Activated CD4-positive, alpha-beta memory T cell treated with anti-CD3 and anti-CD28 coated beads, Interleukin-2, amount 10 ng/mL, durations not matched to agents 7 days and 5 days (primary cell): ENCODE results near the gene BSG. TPM values are rescaled to one million over a fixed set of nuclear protein-coding genes. Genes with fewer than 3 reads are reported as not detected.
"Not testable (repeated sequence)": the region's sequence is repeated elsewhere in the genome, so short reads cannot be mapped to it uniquely, and the experiment has no call there.

Experiments used
- CTCF ChIA-PET: fragments of 350-600 bp; sonication (Branson Sonifier 250); formaldehyde crosslinking; loops from one replicate; lab custom pipeline; 2021; ENCODE audit warnings: antibody characterized with exemption, inconsistent platforms; lab: Charles Lee
- POLR2A ChIA-PET: fragments of 350-600 bp; sonication (Branson Sonifier 250); formaldehyde crosslinking; loops from one replicate; lab custom pipeline; 2021; ENCODE audit warnings: antibody characterized with exemption; lab: Charles Lee
- DNase-seq: peaks from one replicate; pipeline ENCODE4 v3.0.0-alpha.2; 2020
- H3K27ac Mint-ChIP-seq: one replicate; pipeline ENCODE4 v1.8.0; 2021; ENCODE audit warnings: mild to moderate bottlenecking, mixed read lengths
- H3K27me3 Mint-ChIP-seq: one replicate; pipeline ENCODE4 v1.8.0; 2021; ENCODE audit warnings: mixed read lengths
- H3K36me3 Mint-ChIP-seq: one replicate; pipeline ENCODE4 v1.8.0; 2021; ENCODE audit warnings: low read depth, mixed read lengths
- H3K4me1 Mint-ChIP-seq: one replicate; pipeline ENCODE4 v1.8.0; 2021; ENCODE audit warnings: mixed read lengths
- H3K4me3 Mint-ChIP-seq: one replicate; pipeline ENCODE4 v1.8.0; 2021; ENCODE audit warnings: mild to moderate bottlenecking, mixed read lengths
- H3K9me3 Mint-ChIP-seq: one replicate; pipeline ENCODE4 v1.8.0; 2021; ENCODE audit warnings: mixed read lengths
- total RNA-seq, 2 experiments: library from RNA; stranded (reverse); gene quantifications; one replicate each; pipeline ENCODE4 v1.2.3, GENCODE V29; 2021

Gene BSG
- total RNA-seq, 2 experiments from 2014 or later = 255 to 257 TPM

- Mint-ChIP-seq H3K4me1 (peaks cover 3% of the 10 kb centered on the region), H3K9me3 (no peaks in the 10 kb centered on the region), H3K27ac (no peak overlapping the region), H3K36me3 (no peaks in the 10 kb centered on the region), H3K27me3 (peaks cover 7% of the 10 kb centered on the region), H3K4me3 (no peak overlapping the region)
- DNase-seq = no peak
- CTCF ChIA-PET = no interaction called here
- POLR2A ChIA-PET = no interaction called here
Measured at GRCh38 chr19:595326-596262, 23.2 kb downstream of the BSG start.

GRCh38 chr19:596263-596655, 23.9 kb downstream of the BSG start:
- POLR2A ChIA-PET = no interaction called here
- CTCF ChIA-PET = no interaction called here
- no peak overlapping the region for H3K27ac Mint-ChIP-seq
- H3K9me3 Mint-ChIP-seq = no peaks in the 10 kb centered on the region
- no peak overlapping the region for H3K4me3 Mint-ChIP-seq
- H3K36me3 Mint-ChIP-seq = no peaks in the 10 kb centered on the region
- H3K4me1 Mint-ChIP-seq = peaks cover 2% of the 10 kb centered on the region
- DNase-seq = no peak
- peaks cover 5% of the 10 kb centered on the region for H3K27me3 Mint-ChIP-seq

GRCh38 chr19:597406-598315, 25.3 kb downstream of the BSG start:
- H3K36me3 Mint-ChIP-seq = no peaks in the 10 kb centered on the region
- peaks cover 2% of the 10 kb centered on the region for H3K27me3 Mint-ChIP-seq
- no peaks in the 10 kb centered on the region for H3K4me1 Mint-ChIP-seq
- H3K9me3 Mint-ChIP-seq = no peaks in the 10 kb centered on the region
- CTCF ChIA-PET = no interaction called here
- no peak overlapping the region for H3K27ac Mint-ChIP-seq
- POLR2A ChIA-PET = no interaction called here
- peak; percentile 30 for DNase-seq
- no peak overlapping the region for H3K4me3 Mint-ChIP-seq

GRCh38 chr19:601310-601709, 28.9 kb downstream of the BSG start:
- CTCF ChIA-PET = no interaction called here
- no peak for DNase-seq
- Mint-ChIP-seq H3K27me3 (no peaks in the 10 kb centered on the region), H3K4me3 (no peak overlapping the region), H3K4me1 (no peaks in the 10 kb centered on the region), H3K36me3 (no peaks in the 10 kb centered on the region), H3K27ac (no peak overlapping the region), H3K9me3 (no peaks in the 10 kb centered on the region)
- POLR2A ChIA-PET = no interaction called here

- ChIA-PET POLR2A (no interaction called here), CTCF (no interaction called here)
- DNase-seq = no peak
- no peak overlapping the region for H3K4me3 Mint-ChIP-seq
- H3K9me3 Mint-ChIP-seq = no peaks in the 10 kb centered on the region
- no peaks in the 10 kb centered on the region for H3K27me3 Mint-ChIP-seq
- H3K4me1 Mint-ChIP-seq = no peaks in the 10 kb centered on the region
- H3K36me3 Mint-ChIP-seq = no peaks in the 10 kb centered on the region
- no peak overlapping the region for H3K27ac Mint-ChIP-seq
Measured at GRCh38 chr19:601790-602189, 29.4 kb downstream of the BSG start.

GRCh38 chr19:602391-603301, 30.2 kb downstream of the BSG start:
- no peaks in the 10 kb centered on the region for H3K27me3 Mint-ChIP-seq
- CTCF ChIA-PET = no interaction called here

GRCh38 chr19:603302-603639, 30.9 kb downstream of the BSG start:
- H3K36me3 Mint-ChIP-seq, H3K4me1 Mint-ChIP-seq, H3K27me3 Mint-ChIP-seq, POLR2A ChIA-PET, CTCF ChIA-PET, H3K9me3 Mint-ChIP-seq, DNase-seq, H3K4me3 Mint-ChIP-seq, H3K27ac Mint-ChIP-seq: not testable (repeated sequence)

More at GRCh38 chr19:602391-603301, 30.2 kb downstream of the BSG start:
- Mint-ChIP-seq H3K9me3 (no peaks in the 10 kb centered on the region), H3K36me3 (no peaks in the 10 kb centered on the region), H3K27ac (no peak overlapping the region), H3K4me1 (no peaks in the 10 kb centered on the region), H3K4me3 (no peak overlapping the region)
- POLR2A ChIA-PET = no interaction called here
- no peak for DNase-seq

GRCh38 chr19:603779-604178, 31.4 kb downstream of the BSG start:
- H3K4me3 Mint-ChIP-seq, H3K36me3 Mint-ChIP-seq, POLR2A ChIA-PET, H3K9me3 Mint-ChIP-seq, H3K27me3 Mint-ChIP-seq, H3K4me1 Mint-ChIP-seq, H3K27ac Mint-ChIP-seq, CTCF ChIA-PET: not testable (repeated sequence)
- DNase-seq = peak; percentile 33

GRCh38 chr19:604355-604754, 32.0 kb downstream of the BSG start:
- ChIA-PET CTCF (no interaction called here), POLR2A (no interaction called here)
- no peak overlapping the region for H3K27ac Mint-ChIP-seq
- peak; percentile 56 for DNase-seq
- no peaks in the 10 kb centered on the region for H3K36me3 Mint-ChIP-seq
- H3K4me1 Mint-ChIP-seq = no peaks in the 10 kb centered on the region
- H3K4me3 Mint-ChIP-seq = no peak overlapping the region
- no peaks in the 10 kb centered on the region for H3K27me3 Mint-ChIP-seq
- no peaks in the 10 kb centered on the region for H3K9me3 Mint-ChIP-seq

GRCh38 chr19:605061-605971, 32.9 kb downstream of the BSG start:
- H3K4me3 Mint-ChIP-seq, POLR2A ChIA-PET, CTCF ChIA-PET, H3K4me1 Mint-ChIP-seq, H3K27me3 Mint-ChIP-seq, H3K9me3 Mint-ChIP-seq, H3K27ac Mint-ChIP-seq, H3K36me3 Mint-ChIP-seq: not testable (repeated sequence)
- peak; percentile 36 for DNase-seq

- no peak overlapping the region for H3K4me3 Mint-ChIP-seq
- peaks cover 20% of the 10 kb centered on the region for H3K4me1 Mint-ChIP-seq
- ChIA-PET CTCF (no interaction called here), POLR2A (no interaction called here)
- H3K9me3 Mint-ChIP-seq = no peaks in the 10 kb centered on the region
- H3K27me3 Mint-ChIP-seq = no peaks in the 10 kb centered on the region
- H3K36me3 Mint-ChIP-seq = no peaks in the 10 kb centered on the region
- no peak overlapping the region for H3K27ac Mint-ChIP-seq
- DNase-seq = no peak
Measured at GRCh38 chr19:607301-608154, 35.1 kb downstream of the BSG start.
